ENCODE results near the gene HMHB1.

GRCh38 chr5:143850050-143850683, 38.2 kb downstream of the HMHB1 start:
- TF ChIP-seq POLR2A (IDR thresholded peaks at IDR 0.05; ENCODE audit: low read depth) (no peak), CTCF (IDR thresholded peaks at IDR 0.05) (no peak), EP300 (IDR thresholded peaks at IDR 0.05) (no peak), POLR2AphosphoS5 (IDR thresholded peaks at IDR 0.05) (no peak)
